Keratinocyte (primary cell): ENCODE results near the gene RNASE2. TPM values are rescaled to one million over a fixed set of nuclear protein-coding genes. Genes with fewer than 3 reads are reported as not detected.

ENCODE experiments used
- DNase-seq: peaks from one replicate; pipeline ENCODE4 v3.0.0-alpha.2; 2011; ENCODE audit warnings: low read depth, missing footprints, low spot score
- FAIRE-seq: peaks from 2 replicates; lab custom pipeline; 2011; peaks lifted over from hg19 to GRCh38; lab: Jason Lieb, UNC
- H2AFZ ChIP-seq: 2 replicates; pipeline ENCODE4 v1.6.0; 2012; ENCODE audit warnings: low read length, control low read depth, inconsistent platforms; ENCODE audit not compliant: control insufficient read depth
- H3K27ac ChIP-seq: 2 replicates; pipeline ENCODE4 v1.5.1; 2011; ENCODE audit warnings: low read length; ENCODE audit not compliant: control insufficient read depth, insufficient read depth
- H3K27me3 ChIP-seq: 3 replicates; pipeline ENCODE4 v1.6.0; 2011; ENCODE audit warnings: low read length; ENCODE audit not compliant: control insufficient read depth, insufficient read depth; ENCODE audit errors: extremely low read depth
- H3K36me3 ChIP-seq, 2 experiments: 2 replicates in 1 of 2; 3 replicates in 1 of 2; pipeline ENCODE4 v1.5.1; 2011; ENCODE audit warnings: low read length in 2 of 2, mild to moderate bottlenecking in 1 of 2; ENCODE audit not compliant: control insufficient read depth in 2 of 2, insufficient read depth in 2 of 2; ENCODE audit errors: extremely low read depth in 1 of 2
- H3K4me1 ChIP-seq: 3 replicates; pipeline ENCODE4 v1.5.1; 2011; ENCODE audit warnings: low read length; ENCODE audit not compliant: control insufficient read depth, insufficient read depth; ENCODE audit errors: extremely low read depth
- H3K4me2 ChIP-seq: 3 replicates; pipeline ENCODE4 v1.6.0; 2011; ENCODE audit warnings: low read depth, low read length; ENCODE audit not compliant: control insufficient read depth, insufficient read depth; ENCODE audit errors: extremely low read depth
- H3K4me3 ChIP-seq, 3 experiments: fragments of 200-600 bp in 1 of 3; sonication (generic) in 1 of 3; 2 replicates in 2 of 3; 3 replicates in 1 of 3; pipeline ENCODE4 v1.5.1; 2011 to 2016; ENCODE audit warnings: low read length in 3 of 3, mild to moderate bottlenecking in 3 of 3, control low read depth in 2 of 3, inconsistent platforms in 1 of 3, low read depth in 1 of 3, mixed read lengths in 1 of 3, mixed run types in 1 of 3, moderate library complexity in 1 of 3; ENCODE audit not compliant: control insufficient read depth in 2 of 3, insufficient read depth in 2 of 3; ENCODE audit errors: extremely low read depth in 1 of 3
- H3K79me2 ChIP-seq: 2 replicates; pipeline ENCODE4 v1.6.0; 2012; ENCODE audit warnings: low read length; ENCODE audit not compliant: control insufficient read depth, insufficient read depth
- H3K9ac ChIP-seq: 3 replicates; pipeline ENCODE4 v1.6.0; 2011; ENCODE audit warnings: low read length; ENCODE audit not compliant: control insufficient read depth, insufficient read depth; ENCODE audit errors: extremely low read depth
- H3K9me1 ChIP-seq: 3 replicates; pipeline ENCODE4 v1.6.0; 2011; ENCODE audit warnings: low read length; ENCODE audit not compliant: control insufficient read depth, insufficient read depth; ENCODE audit errors: extremely low read depth
- H3K9me3 ChIP-seq: 2 replicates; pipeline ENCODE4 v1.5.1; 2012; ENCODE audit warnings: low read depth, low read length; ENCODE audit not compliant: control insufficient read depth
- H4K20me1 ChIP-seq: 3 replicates; pipeline ENCODE4 v1.6.0; 2011; ENCODE audit warnings: low read length; ENCODE audit not compliant: control insufficient read depth, insufficient read depth; ENCODE audit errors: extremely low read depth
- CTCF ChIP-seq, 3 experiments: IDR thresholded peaks in 1 of 3; conservative IDR thresholded peaks in 1 of 3; optimal IDR thresholded peaks in 1 of 3; 2 replicates in 2 of 3; 3 replicates in 1 of 3; pipeline versions ENCODE3 to v1.5.1; 2011; ENCODE audit warnings: low read length in 3 of 3, mild to moderate bottlenecking in 3 of 3, moderate library complexity in 2 of 3, control low read depth in 1 of 3, inconsistent platforms in 1 of 3; ENCODE audit not compliant: insufficient read depth in 2 of 3; ENCODE audit errors: extremely low read depth in 1 of 3
- EZH2 ChIP-seq: IDR thresholded peaks from one replicate; pipeline ENCODE4 v1.6.1; 2012; ENCODE audit warnings: inconsistent platforms, mild to moderate bottlenecking, low read length, moderate library complexity
- dilution Hi-C: fragments of 300-500 bp; cut with MboI; formaldehyde crosslinking; loops from one replicate; pipeline ENCODE4 v1.7.0; 2020; ENCODE audit warnings: low sequenced_read_pairs; ENCODE audit not compliant: extremely low pct_ligation_motif_present
- polyA plus RNA-seq, 5 experiments: library from polyadenylated mRNA; depleted of rRNA in 3 of 5; stranded (reverse) in 3 of 5; stranded (forward) in 1 of 5; unstranded in 1 of 5; fragments of >200 nt; gene quantifications; 1 replicate in 1 of 5; 2 replicates in 3 of 5; 3 replicates in 1 of 5; pipeline versions ENCODE4 v1.2.1 to v1.2.3, GENCODE V29; 2011 to 2012; ENCODE audit warnings: missing spikeins in 2 of 5, low read depth in 1 of 5, low replicate concordance in 1 of 5

The RNASE2 gene
- polyA plus RNA-seq, 1 donor (not counting 4 experiments of a cell fraction or from before 2014, with no cell fraction given): not detected

DNA sequence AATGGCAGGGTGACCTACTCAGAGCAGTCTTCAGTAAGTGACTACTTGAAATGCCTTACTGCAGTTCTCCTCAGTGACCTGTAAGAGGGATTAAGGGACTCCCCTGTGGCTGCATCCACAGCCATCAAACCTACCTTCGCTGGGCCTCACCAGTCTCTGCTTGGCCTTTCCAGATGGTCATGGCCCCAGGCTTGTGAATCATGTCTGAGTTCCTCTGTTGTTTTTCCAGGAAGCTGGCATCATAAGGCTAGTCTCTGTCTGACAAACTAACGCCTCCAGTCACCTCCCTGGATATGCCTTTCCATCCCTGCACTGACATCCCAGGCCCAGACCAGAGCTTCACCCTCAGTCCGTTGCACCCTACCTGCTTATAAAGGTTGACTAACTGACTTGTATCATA lies 14.0 kb downstream of the RNASE2 start:
- Histone ChIP-seq H3K79me2 (no peaks in the 10 kb centered on the region), H3K4me1 (peaks cover 16% of the 10 kb centered on the region), H3K27ac (no peak overlapping the region), H3K4me3 (no peak overlapping the region), H4K20me1 (no peaks in the 10 kb centered on the region), H3K4me2 (no peak overlapping the region), H3K9me1 (no peaks in the 10 kb centered on the region), H3K9me3 (no peaks in the 10 kb centered on the region), H3K27me3 (peaks cover 3% of the 10 kb centered on the region), H3K9ac (no peak overlapping the region), H2AFZ (no peak overlapping the region), H3K36me3 (no peaks in the 10 kb centered on the region)
- FAIRE-seq (peak; percentile 23), DNase-seq (peak; percentile 66)
- dilution Hi-C loops: no loop called here
- TF ChIP-seq CTCF (optimal IDR thresholded peaks at IDR 0.05 in 1 of 3, IDR thresholded peaks at IDR 0.05 in 1 of 3, conservative IDR thresholded peaks at IDR 0.05 in 1 of 3; ENCODE audit: extremely low read depth in 1 of 3, insufficient read depth in 2 of 3, low read length in 3 of 3) (no peak), EZH2 (no peak)

- H3K27ac ChIP-seq: no peak overlapping the region
- H4K20me1 ChIP-seq: no peaks in the 10 kb centered on the region
- FAIRE-seq (no peak), DNase-seq (no peak)
- H2AFZ ChIP-seq: peak overlapping the region; percentile 98
- peaks cover 18% of the 10 kb centered on the region for H3K4me1 ChIP-seq
- H3K9me1 ChIP-seq: no peaks in the 10 kb centered on the region
- H3K36me3 ChIP-seq: no peaks in the 10 kb centered on the region
- peak overlapping the region; percentile 75 for H3K9ac ChIP-seq
- H3K79me2 ChIP-seq: no peaks in the 10 kb centered on the region
- H3K27me3 ChIP-seq: peaks cover 3% of the 10 kb centered on the region
- no peak for TF ChIP-seq EZH2
- TF ChIP-seq CTCF (optimal IDR thresholded peaks at IDR 0.05 in 1 of 3, IDR thresholded peaks at IDR 0.05 in 1 of 3, conservative IDR thresholded peaks at IDR 0.05 in 1 of 3; ENCODE audit: extremely low read depth in 1 of 3, insufficient read depth in 2 of 3, low read length in 3 of 3): no peak
- dilution Hi-C loops: no loop called here
- no peaks in the 10 kb centered on the region for H3K9me3 ChIP-seq
- H3K4me3 ChIP-seq: peak overlapping the region; percentile 48 to 80 (median 74)
- H3K4me2 ChIP-seq: peak overlapping the region; percentile 94
Observed at GRCh38 chr14:20970647-20970982, 15.3 kb downstream of the RNASE2 start.
